Karpas-422 (cell line): ENCODE data around the gene KCNJ11. TPM values are rescaled to one million over a fixed set of nuclear protein-coding genes. Genes with fewer than 3 reads are reported as not detected.

Experiments
- DNase-seq: peaks from one replicate; pipeline ENCODE4 v3.0.0-alpha.2; 2015
- H2AFZ ChIP-seq: fragments of 200-600 bp; sonication (generic); 2 replicates; pipeline ENCODE4 v1.6.1; 2014; ENCODE audit warnings: antibody characterized with exemption, low read length, mixed read lengths
- H3K27ac ChIP-seq: fragments of 200-600 bp; sonication (generic); 2 replicates; pipeline ENCODE4 v1.5.1; 2014; ENCODE audit warnings: mild to moderate bottlenecking, low read length, moderate library complexity
- H3K27me3 ChIP-seq: fragments of 200-600 bp; sonication (generic); 2 replicates; pipeline ENCODE4 v1.6.1; 2014; ENCODE audit warnings: low read length, mixed read lengths
- H3K36me3 ChIP-seq: fragments of 200-600 bp; sonication (generic); 2 replicates; pipeline ENCODE4 v1.6.1; 2014; ENCODE audit warnings: low read length, mixed read lengths; ENCODE audit not compliant: insufficient read depth
- H3K4me1 ChIP-seq: fragments of 200-600 bp; sonication (generic); 2 replicates; pipeline ENCODE4 v1.6.1; 2014; ENCODE audit warnings: mild to moderate bottlenecking, low read length, mixed read lengths
- H3K4me2 ChIP-seq: fragments of 200-600 bp; sonication (generic); 2 replicates; pipeline ENCODE4 v1.6.1; 2014; ENCODE audit warnings: low read length, low read depth, mild to moderate bottlenecking; ENCODE audit not compliant: poor library complexity, severe bottlenecking
- H3K4me3 ChIP-seq: fragments of 200-600 bp; sonication (generic); 2 replicates; pipeline ENCODE4 v1.5.1; 2014; ENCODE audit warnings: mild to moderate bottlenecking, antibody characterized with exemption, low read length, mixed read lengths
- H3K79me2 ChIP-seq: fragments of 200-600 bp; sonication (generic); 2 replicates; pipeline ENCODE4 v1.6.1; 2014; ENCODE audit warnings: mild to moderate bottlenecking, low read length, mixed read lengths
- H3K9ac ChIP-seq: fragments of 200-600 bp; sonication (generic); 2 replicates; pipeline ENCODE4 v1.6.0; 2014; ENCODE audit warnings: low read length
- H3K9me2 ChIP-seq: fragments of 200-600 bp; sonication (generic), shearing (Covaris generic); replicated peaks from 2 replicates; pipeline ENCODE4 v1.6.0; 2014; ENCODE audit warnings: mild to moderate bottlenecking, low read length, moderate library complexity; ENCODE audit not compliant: insufficient read depth
- H3K9me3 ChIP-seq: fragments of 300-700, 200-600 bp; sonication (generic); 2 replicates; pipeline ENCODE4 v1.6.1; 2014; ENCODE audit warnings: low read length, mixed read lengths
- H4K20me1 ChIP-seq: fragments of 200-600 bp; sonication (generic); 2 replicates; pipeline ENCODE4 v1.6.1; 2014; ENCODE audit warnings: mild to moderate bottlenecking, antibody characterized with exemption, low read length, low read depth; ENCODE audit not compliant: insufficient read depth
- total RNA-seq: library from RNA; depleted of rRNA; stranded (reverse); fragments of >200 nt; shearing (Covaris generic); gene quantifications from 2 replicates; pipeline ENCODE4 v1.2.3, GENCODE V29; 2014; ENCODE audit warnings: low replicate concordance

KCNJ11 gene
- total RNA-seq, 1 experiment from 2014 or later: 0.26 TPM

GRCh38 chr11:17375547-17375946, 12.9 kb downstream of the KCNJ11 start:
- Histone ChIP-seq H3K4me1 (no peaks in the 10 kb centered on the region), H3K79me2 (no peaks in the 10 kb centered on the region), H3K27me3 (no peaks in the 10 kb centered on the region), H4K20me1 (no peaks in the 10 kb centered on the region), H2AFZ (no peak overlapping the region), H3K9me2 (no peaks in the 10 kb centered on the region), H3K4me3 (no peak overlapping the region), H3K36me3 (peaks cover 83% of the 10 kb centered on the region), H3K9me3 (peaks cover 18% of the 10 kb centered on the region), H3K27ac (no peak overlapping the region), H3K4me2 (no peak overlapping the region), H3K9ac (no peak overlapping the region)
- DNase-seq: no peak

GRCh38 chr11:17371614-17372013, 16.8 kb downstream of the KCNJ11 start:
- peaks cover 98% of the 10 kb centered on the region for H3K36me3 ChIP-seq
- H3K27ac ChIP-seq: no peak overlapping the region
- H3K9me3 ChIP-seq: peaks cover 34% of the 10 kb centered on the region
- DNase-seq: no peak
- H3K9me2 ChIP-seq: no peaks in the 10 kb centered on the region
- H4K20me1 ChIP-seq: no peaks in the 10 kb centered on the region
- no peaks in the 10 kb centered on the region for H3K4me1 ChIP-seq
- no peak overlapping the region for H3K9ac ChIP-seq
- no peaks in the 10 kb centered on the region for H3K27me3 ChIP-seq
- peaks cover 8% of the 10 kb centered on the region for H3K79me2 ChIP-seq
- no peak overlapping the region for H2AFZ ChIP-seq
- no peak overlapping the region for H3K4me2 ChIP-seq
- H3K4me3 ChIP-seq: no peak overlapping the region

DNA sequence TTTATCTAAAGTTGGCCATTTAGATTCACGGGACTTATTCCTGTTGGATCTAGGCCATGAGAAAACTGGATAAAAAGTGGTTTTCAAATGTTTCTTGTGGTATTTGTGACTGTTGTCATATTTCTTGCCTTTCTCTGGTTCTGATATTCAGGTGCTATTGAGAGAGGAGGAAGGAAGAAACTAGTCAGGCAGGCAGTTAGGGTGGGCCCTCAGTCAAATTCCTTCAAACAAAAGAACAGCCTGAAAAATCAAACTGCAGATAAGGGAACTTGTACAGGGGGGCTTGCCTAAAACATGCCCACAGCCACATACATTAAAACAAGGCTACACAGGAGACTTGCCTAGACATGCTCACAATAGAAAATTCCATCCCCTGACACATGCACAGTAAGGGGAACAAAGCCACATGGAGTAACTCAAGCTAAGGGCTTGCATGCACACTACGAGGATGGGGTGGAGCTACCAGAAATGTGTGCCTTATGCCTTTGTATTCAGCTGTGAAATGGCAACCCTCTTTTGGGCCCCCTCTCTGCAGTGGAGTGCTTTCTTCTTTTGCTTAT, 18.7 kb downstream of the KCNJ11 start:
- no peaks in the 10 kb centered on the region for H3K27me3 ChIP-seq
- no peaks in the 10 kb centered on the region for H3K4me1 ChIP-seq
- H3K4me3 ChIP-seq: no peak overlapping the region
- H3K9me3 ChIP-seq: peaks cover 36% of the 10 kb centered on the region
- no peaks in the 10 kb centered on the region for H4K20me1 ChIP-seq
- peaks cover 100% of the 10 kb centered on the region for H3K36me3 ChIP-seq
- H3K9ac ChIP-seq: no peak overlapping the region
- H3K4me2 ChIP-seq: no peak overlapping the region
- no peak overlapping the region for H3K27ac ChIP-seq
- H2AFZ ChIP-seq: no peak overlapping the region
- no peak for DNase-seq
- peaks cover 27% of the 10 kb centered on the region for H3K79me2 ChIP-seq
- H3K9me2 ChIP-seq: no peaks in the 10 kb centered on the region

- Histone ChIP-seq H3K4me1 (no peaks in the 10 kb centered on the region), H3K79me2 (peaks cover 33% of the 10 kb centered on the region), H3K36me3 (peaks cover 98% of the 10 kb centered on the region), H3K9me2 (no peaks in the 10 kb centered on the region), H3K4me2 (no peak overlapping the region), H3K9me3 (peaks cover 36% of the 10 kb centered on the region), H4K20me1 (no peaks in the 10 kb centered on the region), H2AFZ (no peak overlapping the region), H3K27ac (no peak overlapping the region), H3K27me3 (no peaks in the 10 kb centered on the region), H3K9ac (no peak overlapping the region), H3K4me3 (no peak overlapping the region)
- no peak for DNase-seq
These were observed 19.4 kb downstream of the KCNJ11 start for GRCh38 chr11:17369094-17369493.

DNA sequence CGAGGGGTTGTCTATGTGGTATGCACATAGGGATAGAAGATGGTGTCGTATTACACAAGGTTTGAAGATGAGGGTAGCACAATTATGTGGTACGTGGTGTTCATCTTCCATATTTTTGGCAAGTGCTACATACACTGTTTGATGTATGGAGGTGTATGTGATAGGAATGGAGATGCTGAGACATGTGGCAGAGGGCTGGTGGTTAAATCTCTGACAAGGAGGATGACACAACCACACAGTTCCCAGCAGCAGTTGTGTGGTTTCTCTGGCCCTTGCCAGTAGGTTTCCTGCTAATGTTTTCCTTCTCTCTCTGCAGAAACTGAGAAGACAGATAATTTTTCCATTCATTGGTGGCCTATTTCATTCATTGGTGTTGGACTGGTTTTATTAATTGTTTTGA, 19.9 kb downstream of the KCNJ11 start:
- Histone ChIP-seq H2AFZ (no peak overlapping the region), H3K27me3 (no peaks in the 10 kb centered on the region), H3K36me3 (peaks cover 98% of the 10 kb centered on the region), H3K9me2 (no peaks in the 10 kb centered on the region), H3K79me2 (peaks cover 38% of the 10 kb centered on the region), H3K9ac (no peak overlapping the region), H3K9me3 (peaks cover 36% of the 10 kb centered on the region), H3K4me2 (no peak overlapping the region), H3K27ac (no peak overlapping the region), H4K20me1 (no peaks in the 10 kb centered on the region), H3K4me3 (no peak overlapping the region), H3K4me1 (no peaks in the 10 kb centered on the region)
- no peak for DNase-seq

DNA sequence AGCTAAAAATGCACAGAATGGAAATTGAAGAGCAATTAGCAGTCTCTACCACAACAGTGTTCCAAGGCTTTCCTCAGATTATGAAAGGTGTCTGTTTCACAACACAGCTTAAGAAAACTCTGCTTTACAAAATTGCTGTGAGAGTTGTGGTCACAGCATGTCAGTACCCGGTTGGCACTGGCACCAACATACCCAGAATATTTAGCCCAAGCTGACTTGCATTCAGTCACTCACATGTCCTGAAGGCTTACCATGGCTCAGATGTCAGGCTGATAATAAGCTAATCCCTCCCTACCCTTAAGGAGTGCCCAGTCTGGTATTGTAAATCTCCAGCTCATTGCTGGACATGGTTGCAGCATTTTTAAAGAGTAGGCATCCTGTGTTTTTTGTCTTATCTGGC, 22.0 kb downstream of the KCNJ11 start:
- Histone ChIP-seq H3K9me3 (peaks cover 28% of the 10 kb centered on the region), H3K79me2 (peaks cover 53% of the 10 kb centered on the region), H3K27ac (no peak overlapping the region), H3K4me1 (no peaks in the 10 kb centered on the region), H3K4me2 (no peak overlapping the region), H4K20me1 (no peaks in the 10 kb centered on the region), H3K9ac (no peak overlapping the region), H3K36me3 (peaks cover 91% of the 10 kb centered on the region), H3K4me3 (no peak overlapping the region), H2AFZ (no peak overlapping the region), H3K27me3 (no peaks in the 10 kb centered on the region), H3K9me2 (no peaks in the 10 kb centered on the region)
- DNase-seq: no peak

- H3K27ac ChIP-seq: peak overlapping the region; percentile 86
- H3K36me3 ChIP-seq: peaks cover 43% of the 10 kb centered on the region
- H3K79me2 ChIP-seq: peaks cover 62% of the 10 kb centered on the region
- H3K9me2 ChIP-seq: no peaks in the 10 kb centered on the region
- peak overlapping the region; percentile 68 for H3K4me3 ChIP-seq
- H3K4me1 ChIP-seq: peaks cover 36% of the 10 kb centered on the region
- peak; percentile 94 for DNase-seq
- H3K4me2 ChIP-seq: peak overlapping the region; percentile 80
- 0 out of 2 replicates have a peak overlapping the region, but pooled peaks have one; percentile 4 for H3K9ac ChIP-seq
- H2AFZ ChIP-seq: no peak overlapping the region
- no peaks in the 10 kb centered on the region for H3K27me3 ChIP-seq
- H3K9me3 ChIP-seq: no peaks in the 10 kb centered on the region
- no peaks in the 10 kb centered on the region for H4K20me1 ChIP-seq
These were observed 33.9 kb downstream of the KCNJ11 start for GRCh38 chr11:17354601-17354991.

GRCh38 chr11:17353821-17354600, 34.4 kb downstream of the KCNJ11 start:
- peaks cover 57% of the 10 kb centered on the region for H3K79me2 ChIP-seq
- peak overlapping the region; percentile 86 for H3K27ac ChIP-seq

More at GRCh38 chr11:17353821-17354600, 34.4 kb downstream of the KCNJ11 start:
- Histone ChIP-seq H3K9me2 (no peaks in the 10 kb centered on the region), H2AFZ (peak overlapping the region; percentile 39; the same call in 1 of the 2 replicates), H3K27me3 (no peaks in the 10 kb centered on the region), H3K9me3 (no peaks in the 10 kb centered on the region), H4K20me1 (no peaks in the 10 kb centered on the region), H3K9ac (peak overlapping the region; percentile 90), H3K4me2 (peak overlapping the region; percentile 80), H3K36me3 (peaks cover 38% of the 10 kb centered on the region), H3K4me3 (peak overlapping the region; percentile 68), H3K4me1 (peaks cover 36% of the 10 kb centered on the region)
- DNase-seq: no peak
